GM12878 (cell line): ENCODE results near the gene RHOF. TPM values are rescaled to one million over a fixed set of nuclear protein-coding genes. Genes with fewer than 3 reads are reported as not detected.
A peak's percentile ranks its signal among the peaks of the same experiment; 100 is the strongest.

Source experiments
- ATAC-seq: fragments of 200-7000 bp; cut with Tn5 transposase; 3 replicates; pipeline ENCODE4 v1.9.1; 2020; ENCODE audit warnings: mild to moderate bottlenecking, moderate library complexity
- BruUV-seq: library from RNA; stranded (reverse); fragments of 400-500 nt; replicated peaks from 2 replicates; lab custom pipeline; 2021; lab: Mats Ljungman, UMichigan
- CTCF ChIA-PET: fragments of 300-600 bp; sonication (Branson Sonifier 250); formaldehyde crosslinking; extraction: SDS; loops from one replicate; lab custom pipeline; 2021; ENCODE audit warnings: inconsistent platforms; lab: Yijun Ruan, JAX
- POLR2A ChIA-PET: fragments of 350-600 bp; formaldehyde crosslinking; extraction: SDS; loops from one replicate; lab custom pipeline; 2021; ENCODE audit warnings: inconsistent platforms; lab: Charles Lee
- RAD21 ChIA-PET: fragments of 300-600 bp; sonication (Branson Sonifier 250); formaldehyde crosslinking; loops from one replicate; lab custom pipeline; 2023; ENCODE audit warnings: antibody characterized with exemption; ENCODE audit not compliant: unreplicated experiment; lab: Charles Lee
- SMC1A ChIA-PET: fragments of 300-600 bp; sonication (Branson Sonifier 250); formaldehyde crosslinking; loops from one replicate; lab custom pipeline; 2023; ENCODE audit not compliant: unreplicated experiment, uncharacterized antibody; lab: Charles Lee
- DNase-seq: peaks from one replicate; pipeline ENCODE4 v3.0.0-alpha.2; 2011; ENCODE audit warnings: low read depth, low spot score
- FAIRE-seq: peaks from 3 replicates; lab custom pipeline; 2011; peaks lifted over from hg19 to GRCh38; lab: Jason Lieb, UNC
- H2AFZ ChIP-seq: 2 replicates; pipeline ENCODE4 v1.6.0; 2011; ENCODE audit warnings: low read depth, low read length, control low read depth; ENCODE audit not compliant: control insufficient read depth
- H3K27ac ChIP-seq: 2 replicates; pipeline ENCODE4 v1.5.1; 2011; ENCODE audit warnings: control low read depth; ENCODE audit not compliant: control insufficient read depth, insufficient read depth
- H3K27me3 ChIP-seq, 2 experiments: replicated peaks in 1 of 2; 2 replicates each; pipeline versions ENCODE4 v1.6.0 to v1.6.1; 2011; ENCODE audit warnings: low read length in 1 of 2; ENCODE audit not compliant: control insufficient read depth in 2 of 2, insufficient read depth in 2 of 2
- H3K36me3 ChIP-seq, 2 experiments: 2 replicates each; pipeline ENCODE4 v1.5.1; 2011; ENCODE audit warnings: low read length in 1 of 2; ENCODE audit not compliant: control insufficient read depth in 2 of 2, insufficient read depth in 2 of 2
- H3K4me1 ChIP-seq: 2 replicates; pipeline ENCODE4 v1.6.1; 2011; ENCODE audit warnings: mild to moderate bottlenecking, low read length, moderate library complexity, mixed read lengths; ENCODE audit not compliant: control insufficient read depth, insufficient read depth
- H3K4me2 ChIP-seq: 2 replicates; pipeline ENCODE4 v1.6.0; 2011; ENCODE audit warnings: control low read depth; ENCODE audit not compliant: control insufficient read depth, insufficient read depth
- H3K4me3 ChIP-seq: fragments of 200-600 bp; sonication (generic); 2 replicates; pipeline ENCODE4 v1.5.1; 2016
- H3K79me2 ChIP-seq: 2 replicates; pipeline ENCODE4 v1.6.0; 2011; ENCODE audit warnings: low read length; ENCODE audit not compliant: control insufficient read depth, insufficient read depth
- H3K9ac ChIP-seq: 2 replicates; pipeline ENCODE4 v1.8.0; 2011; ENCODE audit warnings: low read length, control low read depth, mixed read lengths; ENCODE audit not compliant: control insufficient read depth, insufficient read depth
- H3K9me3 ChIP-seq: replicated peaks from 3 replicates; pipeline ENCODE4 v1.5.1; 2011; ENCODE audit warnings: mild to moderate bottlenecking, low read length; ENCODE audit not compliant: control insufficient read depth, insufficient read depth
- H4K20me1 ChIP-seq: 2 replicates; pipeline ENCODE4 v1.6.0; 2011; ENCODE audit not compliant: control insufficient read depth, insufficient read depth
- ASH2L ChIP-seq: fragments of 300-600, 200-600 bp; sonication (generic); IDR thresholded peaks from 2 replicates; pipeline ENCODE4 v1.6.1; 2017; ENCODE audit warnings: low read depth, mild to moderate bottlenecking, borderline replicate concordance
- MEF2B ChIP-seq: fragments of 450-650 bp; IDR thresholded peaks from 2 replicates; pipeline ENCODE4 v1.6.1; 2018; ENCODE audit warnings: mild to moderate bottlenecking, moderate library complexity; ENCODE audit not compliant: partially characterized antibody, poor library complexity, severe bottlenecking
- NR2C1 ChIP-seq: fragments of 450-650 bp; IDR thresholded peaks from 2 replicates; pipeline ENCODE4 v1.6.1; 2017; ENCODE audit warnings: antibody characterized with exemption, mild to moderate bottlenecking, moderate library complexity
- NR2F1 ChIP-seq: fragments of 450-650 bp; conservative IDR thresholded peaks from 2 replicates; pipeline ENCODE4 v1.6.1; 2017; ENCODE audit warnings: mild to moderate bottlenecking
- PBX3 ChIP-seq: IDR thresholded peaks from 2 replicates; pipeline ENCODE4 v1.6.1; 2011; ENCODE audit warnings: mild to moderate bottlenecking, low read depth, low read length, moderate library complexity; ENCODE audit not compliant: insufficient replicate concordance
- POU2F2 ChIP-seq: IDR thresholded peaks from 3 replicates; pipeline ENCODE4 v1.6.1; 2011; ENCODE audit warnings: low read depth, mild to moderate bottlenecking, low read length, borderline replicate concordance
- SMARCA5 ChIP-seq: fragments of 450-650 bp; IDR thresholded peaks from 2 replicates; pipeline ENCODE4 v1.6.1; 2017; ENCODE audit warnings: mild to moderate bottlenecking
- TCF12 ChIP-seq: IDR thresholded peaks from 2 replicates; pipeline ENCODE4 v1.6.1; 2011; ENCODE audit warnings: low read depth, mild to moderate bottlenecking, low read length
- ZNF207 ChIP-seq: fragments of 450-650 bp; IDR thresholded peaks from 2 replicates; pipeline ENCODE4 v1.6.1; 2014; ENCODE audit warnings: antibody characterized with exemption, mild to moderate bottlenecking, borderline replicate concordance
- ZNF274 ChIP-seq: IDR thresholded peaks from one replicate; pipeline ENCODE4 v1.8.0; 2011; ENCODE audit not compliant: insufficient read length, insufficient read depth
- WGBS: methylation state at CpG from one replicate; pipeline ENCODE4 v1.1.6; 2016; ENCODE audit warnings: low lambda C conversion rate; ENCODE audit not compliant: insufficient replicate concordance, insufficient coverage; ENCODE audit errors: missing lambda C conversion rate; 5-methylcytosine and 5-hydroxymethylcytosine counted together
- in situ Hi-C: fragments of 300-500 bp; cut with MboI; formaldehyde crosslinking; loops from 9 replicates; pipeline ENCODE4 v1.14.3; 2018; ENCODE audit warnings: mixed read lengths
- intact Hi-C: fragments of 100-400 bp; cut with micrococcal nuclease; formaldehyde crosslinking; loops from one replicate; pipeline ENCODE4 v1.14.2; 2022; ENCODE audit not compliant: unreplicated experiment
- polyA plus RNA-seq, 11 experiments: library from polyadenylated mRNA; depleted of rRNA in 4 of 11; unstranded in 6 of 11; stranded (reverse) in 5 of 11; fragments of >200 nt; fragmentation: Nextera tagmentation in 4 of 11; fragmentation: Illumina TruSeq in 1 of 11; extraction: Ambion mirVana in 4 of 11; extraction: Trizol in 1 of 11; gene quantifications; 1 replicate in 1 of 11; 2 replicates in 10 of 11; pipeline versions ENCODE4 v1.2.1 to v1.2.3, GENCODE V29; 2011 to 2016; ENCODE audit warnings: inconsistent platforms in 2 of 11, missing spikeins in 2 of 11, low read depth in 1 of 11
- total RNA-seq, 4 experiments: library from RNA; depleted of rRNA in 3 of 4; stranded (reverse); fragments of >200 nt in 3 of 4; fragmentation: Illumina TruSeq in 1 of 4; extraction: Trizol in 1 of 4; gene quantifications; 2 replicates each; pipeline versions ENCODE4 v1.2.1 to v1.2.3, GENCODE V29; 2013 to 2021
- TF ChIP-seq, protein P1 (sequence below): IDR thresholded peaks from 2 replicates; pipeline ENCODE4 v1.6.1; 2011; ENCODE audit warnings: low read depth, low read length, improper control_type of control experiment, borderline replicate concordance
- TF ChIP-seq, protein P2 (sequence below): fragments of 450-650 bp; conservative IDR thresholded peaks from 2 replicates; pipeline ENCODE4 v1.6.1; 2017; ENCODE audit warnings: mild to moderate bottlenecking, moderate library complexity
- TF ChIP-seq, protein P3 (sequence below): fragments of 450-650 bp; IDR thresholded peaks from 2 replicates; pipeline ENCODE4 v1.6.1; 2016; ENCODE audit warnings: mild to moderate bottlenecking
- TF ChIP-seq, protein P4 (sequence below): IDR thresholded peaks from 2 replicates; pipeline ENCODE4 v1.6.1; 2011; ENCODE audit warnings: borderline replicate concordance, low read depth, mild to moderate bottlenecking, moderate library complexity, low read length; ENCODE audit not compliant: insufficient read depth, poor library complexity, severe bottlenecking

RHOF gene
- total and polyA plus RNA-seq, 10 of the 15 experiments (the other 5 are each of a cell fraction or from before 2014, with no cell fraction given): 6.1 to 78.7 (median 39.7) TPM

DNA sequence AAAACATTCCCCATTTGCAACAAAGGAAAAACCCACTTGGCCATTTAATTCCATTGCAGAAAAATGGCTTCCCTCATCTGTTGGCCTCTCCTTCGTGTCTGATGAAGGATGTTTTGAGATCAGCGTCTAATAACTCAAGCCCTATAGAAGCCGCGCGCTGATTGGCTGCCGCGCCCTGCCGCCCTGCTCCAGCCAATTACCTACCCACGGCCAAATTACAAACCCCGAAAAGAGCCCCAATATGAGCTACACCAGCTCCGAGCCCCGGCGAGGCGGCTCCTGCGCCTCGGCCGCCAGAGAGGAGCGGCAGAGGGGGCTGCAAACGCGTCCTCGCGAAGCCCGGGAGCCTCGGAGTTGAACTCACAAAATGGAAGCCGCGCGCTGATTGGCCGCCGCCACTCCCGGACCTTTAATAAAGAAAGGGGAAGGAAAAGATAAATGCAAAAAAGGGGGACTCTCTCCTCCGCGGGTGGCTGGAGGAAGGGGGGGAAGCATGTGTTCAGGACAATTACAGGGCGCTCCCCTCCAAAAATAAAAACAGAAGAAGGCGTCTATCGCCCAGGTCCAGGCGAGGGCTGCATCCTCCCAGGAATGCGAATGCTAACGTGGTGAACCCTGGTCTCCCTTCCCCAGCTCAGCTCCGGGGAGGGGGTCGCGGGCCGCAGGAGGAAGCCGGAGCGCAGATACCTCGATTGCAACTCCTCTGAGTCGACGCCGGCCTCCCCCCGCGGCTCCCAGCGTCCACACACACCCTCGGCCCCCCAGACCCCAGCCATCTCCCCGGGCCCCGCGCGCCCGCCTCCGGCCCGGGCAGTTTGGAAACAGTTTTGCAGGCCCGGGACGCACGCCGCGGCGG is 9.6 kb upstream of the RHOF start:
- in situ Hi-C loops: no loop called here
- Histone ChIP-seq H3K9me3 (no peaks in the 10 kb centered on the region), H3K4me3 (peak overlapping the region; percentile 66), H3K27ac (peak overlapping the region; percentile 97), H2AFZ (peak overlapping the region; percentile 79), H3K4me2 (peak overlapping the region; percentile 88), H3K27me3 (no peaks in the 10 kb centered on the region), H3K79me2 (peaks cover 79% of the 10 kb centered on the region), H3K36me3 (peaks cover 7 to 9% of the 10 kb centered on the region in 2 experiments; a peak in 3 of 4 replicates), H3K9ac (peak overlapping the region; percentile 100), H4K20me1 (peaks cover 5% of the 10 kb centered on the region; the same call in 1 of the 2 replicates), H3K4me1 (peaks cover 27% of the 10 kb centered on the region)
- no TSS peak for BruUV-seq
- ChIA-PET CTCF (interaction anchor here (0.7 to 13.6 kb wide), 6 partner anchors 4 to 124 kb away, joined by 4 to 565 read pairs (median 6); partner anchors contain the start of genes RHOF and SETD1B), SMC1A (interaction anchor here (1.3 to 12.2 kb wide), 5 partner anchors 8 to 116 kb away, joined by 3 to 226 read pairs (median 10); partner anchors contain the start of genes CFAP251 and RHOF), POLR2A (interaction anchor here (0.6 to 10.1 kb wide), 10 partner anchors 8 to 379 kb away, joined by 3 to 155 read pairs (median 10); partner anchors contain the start of genes ORAI1, PSMD9, RHOF and TMEM120B), RAD21 (interaction anchor here (1.0 to 13.1 kb wide), 7 partner anchors 8 to 402 kb away, joined by 3 to 395 read pairs (median 11); partner anchors contain the start of genes PSMD9 and RHOF)
- intact Hi-C loops: loop anchor here (5.0 kb wide), 2 partner anchors 266 to 1429 kb away; partner anchors contain the start of genes MPHOSPH9 and MTRFR
- DNase-seq (peak; percentile 88), ATAC-seq (peak; percentile 66), FAIRE-seq (peak; percentile 85)
- under 1% methylated on average over 41 of the region's 65 CpGs for WGBS
- TF ChIP-seq ASH2L: no peak
- peak; percentile 83; the same call in 1 of the 2 replicates for TF ChIP-seq ZNF207
- peak; percentile 28 for TF ChIP-seq MEF2B
- 0 out of 2 replicates have a peak, but pooled peaks have one; percentile 13 for TF ChIP-seq SMARCA5
- no peak for TF ChIP-seq NR2C1
- TF ChIP-seq ZNF274: no peak
- TF ChIP-seq, protein P1, sequence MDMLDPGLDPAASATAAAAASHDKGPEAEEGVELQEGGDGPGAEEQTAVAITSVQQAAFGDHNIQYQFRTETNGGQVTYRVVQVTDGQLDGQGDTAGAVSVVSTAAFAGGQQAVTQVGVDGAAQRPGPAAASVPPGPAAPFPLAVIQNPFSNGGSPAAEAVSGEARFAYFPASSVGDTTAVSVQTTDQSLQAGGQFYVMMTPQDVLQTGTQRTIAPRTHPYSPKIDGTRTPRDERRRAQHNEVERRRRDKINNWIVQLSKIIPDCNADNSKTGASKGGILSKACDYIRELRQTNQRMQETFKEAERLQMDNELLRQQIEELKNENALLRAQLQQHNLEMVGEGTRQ: no peak
- TF ChIP-seq NR2F1: no peak
- TF ChIP-seq, protein P2, sequence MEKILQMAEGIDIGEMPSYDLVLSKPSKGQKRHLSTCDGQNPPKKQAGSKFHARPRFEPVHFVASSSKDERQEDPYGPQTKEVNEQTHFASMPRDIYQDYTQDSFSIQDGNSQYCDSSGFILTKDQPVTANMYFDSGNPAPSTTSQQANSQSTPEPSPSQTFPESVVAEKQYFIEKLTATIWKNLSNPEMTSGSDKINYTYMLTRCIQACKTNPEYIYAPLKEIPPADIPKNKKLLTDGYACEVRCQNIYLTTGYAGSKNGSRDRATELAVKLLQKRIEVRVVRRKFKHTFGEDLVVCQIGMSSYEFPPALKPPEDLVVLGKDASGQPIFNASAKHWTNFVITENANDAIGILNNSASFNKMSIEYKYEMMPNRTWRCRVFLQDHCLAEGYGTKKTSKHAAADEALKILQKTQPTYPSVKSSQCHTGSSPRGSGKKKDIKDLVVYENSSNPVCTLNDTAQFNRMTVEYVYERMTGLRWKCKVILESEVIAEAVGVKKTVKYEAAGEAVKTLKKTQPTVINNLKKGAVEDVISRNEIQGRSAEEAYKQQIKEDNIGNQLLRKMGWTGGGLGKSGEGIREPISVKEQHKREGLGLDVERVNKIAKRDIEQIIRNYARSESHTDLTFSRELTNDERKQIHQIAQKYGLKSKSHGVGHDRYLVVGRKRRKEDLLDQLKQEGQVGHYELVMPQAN: peak; percentile 56
- no peak for TF ChIP-seq PBX3
- TF ChIP-seq TCF12: 0 out of 2 replicates have a peak, but pooled peaks have one; percentile 3
- peak; percentile 89 for TF ChIP-seq POU2F2
- TF ChIP-seq, protein P3, sequence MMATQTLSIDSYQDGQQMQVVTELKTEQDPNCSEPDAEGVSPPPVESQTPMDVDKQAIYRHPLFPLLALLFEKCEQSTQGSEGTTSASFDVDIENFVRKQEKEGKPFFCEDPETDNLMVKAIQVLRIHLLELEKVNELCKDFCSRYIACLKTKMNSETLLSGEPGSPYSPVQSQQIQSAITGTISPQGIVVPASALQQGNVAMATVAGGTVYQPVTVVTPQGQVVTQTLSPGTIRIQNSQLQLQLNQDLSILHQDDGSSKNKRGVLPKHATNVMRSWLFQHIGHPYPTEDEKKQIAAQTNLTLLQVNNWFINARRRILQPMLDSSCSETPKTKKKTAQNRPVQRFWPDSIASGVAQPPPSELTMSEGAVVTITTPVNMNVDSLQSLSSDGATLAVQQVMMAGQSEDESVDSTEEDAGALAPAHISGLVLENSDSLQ: peak; percentile 63; the same call in 1 of the 2 replicates
- TF ChIP-seq, protein P4, sequence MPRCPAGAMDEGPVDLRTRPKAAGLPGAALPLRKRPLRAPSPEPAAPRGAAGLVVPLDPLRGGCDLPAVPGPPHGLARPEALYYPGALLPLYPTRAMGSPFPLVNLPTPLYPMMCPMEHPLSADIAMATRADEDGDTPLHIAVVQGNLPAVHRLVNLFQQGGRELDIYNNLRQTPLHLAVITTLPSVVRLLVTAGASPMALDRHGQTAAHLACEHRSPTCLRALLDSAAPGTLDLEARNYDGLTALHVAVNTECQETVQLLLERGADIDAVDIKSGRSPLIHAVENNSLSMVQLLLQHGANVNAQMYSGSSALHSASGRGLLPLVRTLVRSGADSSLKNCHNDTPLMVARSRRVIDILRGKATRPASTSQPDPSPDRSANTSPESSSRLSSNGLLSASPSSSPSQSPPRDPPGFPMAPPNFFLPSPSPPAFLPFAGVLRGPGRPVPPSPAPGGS: peak; percentile 46
